AG09309 (cell line): ENCODE data around the gene CAPN11.

Experiments used
- DNase-seq: peaks from one replicate; pipeline ENCODE4 v3.0.0-alpha.2; 2010; ENCODE audit warnings: low read depth
- H3K4me3 ChIP-seq: 2 replicates; pipeline ENCODE4 v1.5.1; 2011; ENCODE audit warnings: mild to moderate bottlenecking, low read depth, low read length, moderate library complexity; ENCODE audit not compliant: control insufficient read depth
- TF ChIP-seq, protein P1 (sequence below): IDR thresholded peaks from 2 replicates; pipeline ENCODE4 v1.5.1; 2011; ENCODE audit warnings: mild to moderate bottlenecking, low read depth, low read length, inconsistent platforms; ENCODE audit not compliant: insufficient read depth, control insufficient read depth; ENCODE audit errors: missing control alignments

The CAPN11 gene

DNA sequence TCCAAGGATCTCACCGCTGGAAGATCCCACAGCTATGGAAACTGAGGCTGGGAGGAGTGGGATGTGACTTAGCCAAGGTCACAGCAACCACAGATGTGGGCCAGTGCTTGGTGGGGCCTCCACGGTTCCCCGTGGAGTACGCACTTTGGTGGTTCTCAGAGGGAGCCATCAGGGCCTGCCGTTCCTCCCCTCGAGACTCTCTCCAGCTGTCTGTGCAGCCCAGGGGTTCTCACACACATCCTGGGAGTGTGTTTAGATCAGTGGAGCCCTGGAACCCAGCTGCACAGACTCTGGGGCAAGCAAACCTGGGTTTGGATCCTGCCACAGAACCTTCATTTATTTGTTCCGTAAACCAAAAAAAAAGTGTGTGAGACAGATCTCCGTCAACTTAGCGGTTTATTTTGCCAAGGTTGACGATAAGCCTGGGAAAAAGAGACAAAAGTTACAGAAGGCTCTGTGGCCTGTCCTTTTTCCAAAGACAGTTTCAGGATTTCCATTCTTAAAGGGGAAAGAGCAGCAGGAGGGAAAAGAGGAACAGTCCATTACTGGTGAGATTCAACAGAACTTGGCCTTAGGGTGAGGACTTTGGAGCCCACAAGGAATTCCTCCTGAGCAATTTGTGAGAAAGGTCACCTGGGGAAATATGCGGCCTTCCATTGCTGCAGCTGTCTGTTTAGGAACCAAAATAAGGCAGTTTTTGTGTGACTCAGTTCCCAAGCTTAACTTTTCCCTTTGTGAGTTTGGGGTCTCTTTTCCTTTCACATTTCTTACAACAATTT is 44.5 kb downstream of the CAPN11 start:
- TF ChIP-seq, protein P1, sequence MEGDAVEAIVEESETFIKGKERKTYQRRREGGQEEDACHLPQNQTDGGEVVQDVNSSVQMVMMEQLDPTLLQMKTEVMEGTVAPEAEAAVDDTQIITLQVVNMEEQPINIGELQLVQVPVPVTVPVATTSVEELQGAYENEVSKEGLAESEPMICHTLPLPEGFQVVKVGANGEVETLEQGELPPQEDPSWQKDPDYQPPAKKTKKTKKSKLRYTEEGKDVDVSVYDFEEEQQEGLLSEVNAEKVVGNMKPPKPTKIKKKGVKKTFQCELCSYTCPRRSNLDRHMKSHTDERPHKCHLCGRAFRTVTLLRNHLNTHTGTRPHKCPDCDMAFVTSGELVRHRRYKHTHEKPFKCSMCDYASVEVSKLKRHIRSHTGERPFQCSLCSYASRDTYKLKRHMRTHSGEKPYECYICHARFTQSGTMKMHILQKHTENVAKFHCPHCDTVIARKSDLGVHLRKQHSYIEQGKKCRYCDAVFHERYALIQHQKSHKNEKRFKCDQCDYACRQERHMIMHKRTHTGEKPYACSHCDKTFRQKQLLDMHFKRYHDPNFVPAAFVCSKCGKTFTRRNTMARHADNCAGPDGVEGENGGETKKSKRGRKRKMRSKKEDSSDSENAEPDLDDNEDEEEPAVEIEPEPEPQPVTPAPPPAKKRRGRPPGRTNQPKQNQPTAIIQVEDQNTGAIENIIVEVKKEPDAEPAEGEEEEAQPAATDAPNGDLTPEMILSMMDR, result no peak
- H3K4me3 ChIP-seq, result no peak overlapping the region
- no peak for DNase-seq

DNA sequence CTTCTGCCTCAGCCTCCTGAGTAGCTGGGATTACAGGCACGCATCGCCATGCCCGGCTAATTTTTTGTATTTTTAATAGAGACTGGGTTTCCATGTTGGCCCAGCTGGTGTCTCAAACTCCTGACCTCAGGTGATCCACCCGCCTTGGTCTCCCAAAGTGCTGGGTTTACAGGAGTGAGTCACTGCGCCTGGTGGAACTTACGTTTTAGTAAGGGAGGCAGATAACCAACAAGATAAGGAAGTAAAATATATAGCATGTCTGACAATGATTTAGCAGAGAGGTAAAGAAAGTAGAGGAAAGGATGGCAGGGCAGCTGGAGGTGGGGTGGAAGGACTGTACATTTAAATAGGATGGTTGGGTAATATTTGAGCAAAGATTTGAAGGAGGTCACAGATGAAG is 45.3 kb downstream of the CAPN11 start:
- no peak for DNase-seq
- H3K4me3 ChIP-seq, result no peak overlapping the region
- TF ChIP-seq, protein P1, result no peak

DNA sequence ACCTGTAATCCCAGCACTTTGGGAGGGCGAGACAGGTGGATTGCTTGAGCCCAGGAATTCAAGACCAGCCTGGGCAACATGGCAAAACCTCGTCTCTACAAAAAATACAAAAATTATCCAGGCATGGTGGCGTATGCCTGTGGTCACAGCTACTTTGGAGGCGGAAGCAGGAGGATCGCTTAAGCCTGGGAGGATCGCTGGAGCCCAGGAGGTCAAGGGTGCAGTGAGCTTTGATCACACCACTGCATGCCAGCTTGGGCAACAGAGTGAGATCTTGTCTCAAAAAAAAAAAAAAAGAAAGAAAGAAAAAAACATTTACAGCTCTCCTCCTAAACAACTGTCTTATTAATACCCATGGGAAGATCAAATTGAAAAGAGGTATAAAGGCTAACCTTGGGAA is 49.3 kb downstream of the CAPN11 start:
- TF ChIP-seq, protein P1, result no peak
- H3K4me3 ChIP-seq, result no peak overlapping the region
- DNase-seq, result no peak

DNA sequence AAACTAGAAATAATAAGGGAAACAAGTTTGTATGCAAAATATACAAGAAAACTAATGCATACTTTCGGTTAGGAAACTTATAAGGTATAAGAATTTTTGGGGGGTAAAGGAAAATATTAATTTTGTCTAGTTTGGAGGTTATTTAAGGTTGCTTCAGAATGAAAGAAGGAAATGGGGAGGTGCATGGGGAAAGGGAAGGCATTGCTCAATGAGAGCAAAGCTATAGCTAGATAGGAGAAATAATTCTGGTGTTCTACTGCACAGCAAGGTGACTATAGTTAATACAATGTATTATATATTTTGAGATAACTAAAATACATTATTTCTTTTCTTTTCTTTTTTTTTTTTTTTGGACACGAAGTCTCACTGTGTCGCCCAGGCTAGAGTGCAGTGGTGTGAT is 52.7 kb downstream of the CAPN11 start:
- TF ChIP-seq, protein P1, result no peak
- no peak overlapping the region for H3K4me3 ChIP-seq
- no peak for DNase-seq

DNA sequence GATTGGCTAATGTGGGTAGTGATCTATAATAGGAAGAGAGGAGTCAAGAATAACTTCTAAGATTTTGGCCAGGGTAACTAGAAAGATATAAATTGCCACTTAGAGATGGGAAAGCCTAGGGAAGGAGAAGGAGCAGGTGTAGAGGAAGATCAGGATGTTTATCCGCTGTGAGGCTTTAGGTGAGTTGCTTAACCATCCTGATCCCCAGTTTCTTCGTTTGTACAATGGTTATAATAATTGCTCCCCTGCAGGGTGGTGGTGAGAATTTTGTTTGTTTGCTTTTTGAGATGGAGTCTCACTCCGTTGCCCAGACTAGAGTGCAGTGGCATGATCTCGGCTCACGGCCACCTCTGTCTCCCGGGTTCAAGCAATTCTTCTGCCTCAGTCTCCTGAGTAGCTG is 55.7 kb downstream of the CAPN11 start:
- TF ChIP-seq, protein P1, result no peak
- no peak overlapping the region for H3K4me3 ChIP-seq
- no peak for DNase-seq

DNA sequence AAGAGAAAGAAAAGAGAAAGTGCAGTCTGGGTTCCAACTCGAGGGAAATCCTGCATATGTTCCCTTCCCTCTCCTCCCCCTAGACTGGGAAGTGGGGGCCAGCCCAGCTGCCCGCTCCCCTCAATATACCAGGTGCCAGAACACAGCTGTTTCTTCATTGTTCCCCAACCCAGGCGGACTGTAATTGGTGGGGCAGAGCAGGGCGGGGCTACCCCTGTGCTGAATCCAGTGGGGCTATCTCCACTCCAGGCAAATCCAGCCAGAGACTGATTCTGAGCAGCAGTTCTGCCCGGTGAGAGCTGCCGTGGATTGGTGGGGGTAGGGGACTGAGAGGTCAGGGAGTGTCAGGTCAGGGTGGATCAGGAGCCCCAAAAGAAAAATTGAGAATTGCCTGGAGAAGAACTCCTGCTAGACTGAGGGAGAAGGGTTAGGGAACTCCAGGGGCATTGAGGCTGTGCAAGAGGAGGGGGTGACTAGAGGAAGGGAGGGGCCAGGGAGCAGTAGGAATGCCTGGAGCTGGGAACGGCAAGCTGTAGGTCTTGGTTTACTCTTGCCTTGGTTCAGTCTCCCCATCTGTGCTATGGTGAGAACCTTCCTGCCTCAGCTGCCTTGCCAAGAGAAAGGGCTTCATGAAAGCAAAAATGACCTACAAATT is 58.2 kb downstream of the CAPN11 start, which contains the start of gene MYMX:
TSS of gene MYMX (plus strand) at position 250 of the 655 bp plus-strand sequence. CDS start 546 bp downstream, outside the sequence.
- H3K4me3 ChIP-seq, result no peak within 1 kb of the TSS
- no peak for DNase-seq
- TF ChIP-seq, protein P1, result no peak
